ENCODE results near the gene SBF1.
"Not testable (repeated sequence)": the region's sequence is repeated elsewhere in the genome, so short reads cannot be mapped to it uniquely, and the experiment has no call there.

Gene SBF1

GRCh38 chr22:50422046-50422445 lies 52.8 kb downstream of the SBF1 start:
- DNase-seq = no peak

- DNase-seq = no peak
These were observed 54.3 kb downstream of the SBF1 start for GRCh38 chr22:50420581-50420980.

GRCh38 chr22:50420015-50420414 lies 54.8 kb downstream of the SBF1 start:
- no peak for DNase-seq

GRCh38 chr22:50419116-50419515 lies 55.7 kb downstream of the SBF1 start:
- no peak for DNase-seq

- DNase-seq = no peak
These were observed 56.2 kb downstream of the SBF1 start for GRCh38 chr22:50418624-50419023.

GRCh38 chr22:50417411-50418210 lies 57.2 kb downstream of the SBF1 start:
- no peak for DNase-seq

GRCh38 chr22:50416996-50417395 lies 57.8 kb downstream of the SBF1 start:
- no peak for DNase-seq

- no peak for DNase-seq
These were observed 59.4 kb downstream of the SBF1 start for GRCh38 chr22:50415426-50415825.

- DNase-seq = no peak
These were observed 60.2 kb downstream of the SBF1 start for GRCh38 chr22:50414476-50415248.

GRCh38 chr22:50408954-50409353 lies 65.9 kb downstream of the SBF1 start:
- not testable (repeated sequence) for DNase-seq

- DNase-seq = no peak
These were observed 66.5 kb downstream of the SBF1 start for GRCh38 chr22:50408311-50408710.

GRCh38 chr22:50406416-50407170 lies 68.2 kb downstream of the SBF1 start:
- no peak for DNase-seq

GRCh38 chr22:50403701-50404101 lies 71.1 kb downstream of the SBF1 start:
- DNase-seq = peak; percentile 58

- DNase-seq = no peak
These were observed 72.9 kb downstream of the SBF1 start for GRCh38 chr22:50401907-50402306.

GRCh38 chr22:50400931-50401330 lies 73.9 kb downstream of the SBF1 start:
- DNase-seq = no peak

GRCh38 chr22:50400406-50400805 lies 74.4 kb downstream of the SBF1 start:
- DNase-seq = no peak

GRCh38 chr22:50399751-50400331 lies 75.0 kb downstream of the SBF1 start:
- DNase-seq = no peak

GRCh38 chr22:50398831-50399648 lies 75.8 kb downstream of the SBF1 start:
- no peak for DNase-seq

- not testable (repeated sequence) for DNase-seq
These were observed 77.3 kb downstream of the SBF1 start for GRCh38 chr22:50397371-50398060.

GRCh38 chr22:50396751-50397370 lies 78.0 kb downstream of the SBF1 start:
- no peak for DNase-seq
